HG02759 (cell line): Measurements from ENCODE around the gene KIF2C.
"Not testable (repeated sequence)": the region's sequence is repeated elsewhere in the genome, so short reads cannot be mapped to it uniquely, and the experiment has no call there.

Experiments
- ATAC-seq: cut with Tn5 transposase; IDR thresholded peaks from one replicate; pipeline ENCODE4 v1.9.1; 2021; ENCODE audit warnings: mild to moderate bottlenecking, moderate library complexity; ENCODE audit not compliant: unreplicated experiment

The KIF2C gene

GRCh38 chr1:44718091-44718490 lies 21.5 kb upstream of the KIF2C start:
- no peak for ATAC-seq

DNA sequence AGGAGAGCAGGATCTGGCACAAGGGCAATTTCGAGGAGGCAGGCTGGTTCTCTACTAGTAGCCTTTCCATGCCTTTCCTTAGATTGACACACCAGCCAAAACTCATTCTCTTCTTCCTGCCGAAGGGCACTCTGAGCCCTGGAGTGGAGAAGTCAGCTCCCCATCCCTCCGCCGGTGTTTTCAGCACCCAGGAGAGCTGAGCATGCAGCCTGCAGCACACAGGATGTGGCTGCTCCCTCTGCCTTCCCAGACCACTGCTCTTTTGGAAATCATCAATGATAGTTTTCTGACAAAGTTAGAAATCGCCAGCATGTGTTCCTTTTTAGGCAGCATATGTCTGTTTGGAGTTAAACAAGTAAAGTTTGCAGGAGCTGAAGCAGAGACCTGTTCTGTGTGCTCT lies 20.3 kb upstream of the KIF2C start:
- ATAC-seq: no peak

DNA sequence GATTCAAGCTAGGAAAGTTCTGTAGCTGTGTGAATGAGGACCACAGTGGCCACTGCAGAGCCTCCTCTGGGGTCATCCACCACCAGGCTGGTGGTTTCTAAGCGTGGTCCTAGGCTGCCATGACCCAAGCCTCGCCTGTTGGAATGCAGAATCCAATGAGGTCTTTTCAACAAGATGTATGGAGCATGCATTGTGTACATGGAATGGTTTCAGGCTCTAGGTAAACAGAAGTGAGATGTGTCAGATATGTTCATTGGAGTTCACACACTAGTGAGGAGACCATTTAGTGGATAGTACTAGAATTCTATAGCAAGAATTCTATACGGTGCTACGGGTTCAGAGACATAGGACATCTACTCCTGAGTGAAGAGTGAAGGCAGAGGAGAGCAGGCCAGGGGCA lies 19.4 kb upstream of the KIF2C start:
- ATAC-seq: no peak

- peak; percentile 74 for ATAC-seq
Observed at GRCh38 chr1:44721485-44722361, 17.9 kb upstream of the KIF2C start.

DNA sequence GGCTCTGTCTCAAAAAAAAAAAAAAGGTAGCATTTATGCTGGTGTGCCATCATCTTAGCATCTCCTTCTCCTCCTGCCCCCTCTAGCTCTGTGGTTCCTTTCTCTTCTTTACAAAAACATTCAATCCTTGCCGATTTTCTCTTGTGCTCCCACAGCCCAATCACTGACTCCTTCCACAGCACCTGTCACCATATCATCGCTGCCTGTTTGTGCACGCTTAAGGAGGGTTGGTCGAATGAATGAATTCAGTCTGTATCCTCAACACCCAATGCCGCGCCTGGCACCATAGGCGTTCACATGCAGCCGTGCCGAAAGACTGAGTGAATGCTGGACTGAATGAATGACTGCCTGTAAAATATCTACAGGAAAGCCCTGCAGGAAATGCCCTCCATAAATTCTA lies 16.6 kb upstream of the KIF2C start:
- no peak for ATAC-seq

DNA sequence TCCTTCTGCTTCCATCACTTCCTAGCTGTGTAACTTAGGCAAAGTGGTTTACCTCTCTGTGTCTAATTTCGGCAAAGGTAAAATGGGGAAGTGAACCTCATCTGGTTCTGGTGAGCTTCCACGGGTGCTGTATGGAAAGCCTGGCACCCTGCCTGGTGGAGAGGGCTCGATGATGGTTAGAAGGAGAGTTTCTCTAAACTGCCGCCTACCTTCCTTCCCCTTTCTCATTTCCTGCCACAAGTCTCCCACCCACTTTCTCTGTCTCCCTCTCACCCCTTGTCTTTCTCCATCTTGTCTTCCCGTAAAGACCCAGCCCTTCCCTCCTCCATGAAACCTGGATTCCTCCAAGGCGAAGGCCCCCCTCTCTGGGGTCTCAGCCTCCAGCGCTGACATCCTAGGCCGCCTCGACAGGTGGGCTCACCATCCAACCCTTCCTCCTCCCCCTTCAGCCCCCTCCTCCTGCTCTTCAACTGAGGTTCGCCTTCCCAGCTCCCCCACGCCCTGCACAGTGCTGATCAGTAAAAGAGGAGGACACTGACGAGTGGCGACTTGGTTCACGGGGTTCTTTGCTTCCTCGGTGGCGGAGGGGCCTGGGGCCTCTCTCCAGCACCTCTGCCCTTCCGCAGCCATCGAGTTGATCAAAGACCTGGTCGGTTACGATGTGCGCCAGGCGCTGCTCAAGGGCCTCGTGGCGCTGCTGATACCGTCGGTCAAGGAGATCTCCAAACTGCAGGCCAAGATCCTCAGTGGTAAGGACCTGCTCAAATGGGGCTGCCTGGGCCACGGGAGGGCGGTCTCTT lies 15.9 kb upstream of the KIF2C start:
- ATAC-seq: no peak

DNA sequence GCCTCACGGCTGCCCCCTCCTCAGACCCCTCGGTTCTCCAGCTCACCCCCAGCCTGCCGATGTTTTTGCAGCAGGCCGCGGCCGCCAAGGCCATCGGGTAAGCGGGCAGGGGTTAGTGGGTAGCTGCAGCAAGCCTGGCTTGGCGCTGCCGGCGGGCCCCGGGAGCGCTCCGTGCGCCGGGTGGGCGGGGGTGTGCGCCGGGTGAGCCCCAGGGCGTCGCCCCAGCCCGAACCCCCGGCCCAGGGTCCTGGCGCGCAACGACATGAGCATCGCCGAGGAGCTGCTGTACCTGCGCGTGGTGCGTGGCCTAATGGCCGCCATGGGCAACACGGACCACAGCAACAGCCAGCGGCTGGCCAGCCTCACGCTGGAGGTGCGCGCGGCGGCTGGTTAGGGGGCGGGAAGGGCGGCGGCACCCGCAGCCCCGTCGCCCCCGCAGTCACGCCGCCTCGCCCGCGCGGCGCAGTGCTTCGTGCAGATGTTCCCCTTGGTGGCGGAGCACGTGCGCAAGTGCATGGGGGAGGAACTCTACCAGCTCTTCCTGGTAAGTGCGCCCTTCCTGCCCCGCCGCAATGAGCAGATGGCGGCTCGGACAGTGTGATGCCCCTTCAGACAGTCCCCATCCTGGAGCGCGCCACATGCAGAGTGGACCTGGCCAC lies 15.2 kb upstream of the KIF2C start:
- no peak for ATAC-seq

- no peak for ATAC-seq
Observed at GRCh38 chr1:44724955-44725698, 14.5 kb upstream of the KIF2C start.

DNA sequence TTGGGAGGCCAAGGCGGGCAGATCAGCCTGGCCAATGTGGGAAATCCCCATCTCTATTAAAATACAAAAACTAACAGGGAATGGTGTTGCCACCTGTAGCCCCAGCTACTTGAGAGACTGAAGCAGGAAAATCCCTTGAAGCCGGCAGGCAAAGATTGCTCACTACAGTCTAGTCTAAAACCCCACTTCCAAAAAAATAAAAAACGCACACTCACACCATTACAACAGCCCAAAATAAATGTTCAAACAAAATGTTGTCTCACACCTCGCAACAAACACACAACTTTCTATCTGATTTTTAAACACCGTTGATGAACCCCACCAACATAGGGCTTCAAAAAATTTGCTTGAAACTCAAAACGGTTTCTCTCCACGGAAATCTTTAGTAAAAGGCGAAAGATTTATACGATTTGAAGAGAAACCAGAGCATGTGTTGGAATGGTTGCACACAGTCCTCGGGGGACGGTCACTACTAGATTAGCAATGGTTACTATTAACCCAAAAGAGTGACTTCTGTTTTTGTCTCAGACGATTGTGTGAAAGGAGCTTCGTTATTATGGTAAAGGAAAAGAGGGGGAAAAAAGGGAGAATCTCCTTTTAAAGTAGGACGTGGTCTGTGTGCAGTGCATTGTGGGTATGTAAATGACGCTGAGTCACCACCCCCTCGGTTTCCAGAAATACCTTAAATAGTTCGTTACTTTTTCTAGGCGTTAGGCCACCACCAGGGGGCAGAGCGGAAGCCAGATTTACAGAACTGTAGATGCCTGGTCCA lies 8.7 kb upstream of the KIF2C start, which contains the start of gene RNU5D-1:
Gene RNU5D-1 (minus strand): TSS at position 430 of the 772 bp plus-strand sequence.
- peak; percentile 67 for ATAC-seq

DNA sequence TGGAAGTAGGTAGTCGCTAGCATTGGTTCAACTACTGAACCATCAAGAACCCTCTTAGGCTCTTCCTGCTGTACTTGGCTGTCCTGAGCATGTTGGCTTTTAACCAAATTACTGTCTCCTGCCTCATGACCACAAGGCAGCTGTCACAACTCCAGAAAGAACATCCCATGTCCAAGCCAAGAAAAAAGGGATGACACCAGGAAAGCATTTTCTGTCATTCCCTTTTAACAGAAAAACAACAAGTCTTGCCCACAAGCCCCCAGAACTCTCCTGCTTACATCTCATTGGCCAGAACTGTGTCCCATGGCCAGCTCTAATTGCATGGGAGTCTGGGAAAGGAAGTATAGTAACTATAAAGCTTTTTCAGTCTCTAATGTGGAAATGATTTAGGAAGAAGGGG lies 6.3 kb upstream of the KIF2C start:
- no peak for ATAC-seq

DNA sequence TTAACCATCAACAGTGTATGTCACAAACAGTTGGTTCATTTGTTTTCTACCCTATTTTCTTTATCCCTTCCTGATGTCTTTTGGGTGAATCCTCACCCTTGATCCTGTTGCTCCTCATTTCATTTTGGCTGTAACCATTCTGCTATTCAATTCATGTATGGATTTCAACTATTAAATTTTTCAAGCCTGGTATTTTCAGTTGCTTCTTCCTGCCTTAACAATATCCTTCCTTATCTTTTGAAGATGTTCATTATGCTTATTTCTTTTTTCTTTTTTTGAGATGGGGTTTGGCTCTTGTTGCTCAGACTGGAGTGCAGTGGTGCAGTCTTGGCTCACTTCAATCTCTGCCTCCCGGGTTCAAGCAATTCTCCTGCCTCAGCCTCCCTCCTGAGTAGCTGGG lies 5.9 kb upstream of the KIF2C start:
- no peak for ATAC-seq

DNA sequence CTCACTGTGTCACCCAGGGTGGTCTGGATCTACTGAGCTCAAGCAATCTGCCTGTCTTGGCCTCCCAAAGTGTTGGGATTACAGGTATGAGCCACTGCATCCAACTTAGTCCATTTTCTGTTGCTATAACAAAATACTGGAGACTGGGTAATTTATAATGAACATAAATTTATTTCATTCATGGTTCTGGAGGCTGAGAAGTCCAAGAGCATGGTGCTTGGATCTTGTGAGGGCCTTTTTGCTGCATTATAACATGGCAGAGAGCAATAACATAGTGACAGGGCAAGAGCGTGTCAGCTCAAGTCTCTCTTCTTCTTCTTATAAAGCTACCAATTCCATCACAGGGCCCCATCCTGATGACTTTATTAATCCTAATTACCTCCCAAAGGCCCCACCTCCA lies 3.6 kb upstream of the KIF2C start:
- ATAC-seq: no peak

DNA sequence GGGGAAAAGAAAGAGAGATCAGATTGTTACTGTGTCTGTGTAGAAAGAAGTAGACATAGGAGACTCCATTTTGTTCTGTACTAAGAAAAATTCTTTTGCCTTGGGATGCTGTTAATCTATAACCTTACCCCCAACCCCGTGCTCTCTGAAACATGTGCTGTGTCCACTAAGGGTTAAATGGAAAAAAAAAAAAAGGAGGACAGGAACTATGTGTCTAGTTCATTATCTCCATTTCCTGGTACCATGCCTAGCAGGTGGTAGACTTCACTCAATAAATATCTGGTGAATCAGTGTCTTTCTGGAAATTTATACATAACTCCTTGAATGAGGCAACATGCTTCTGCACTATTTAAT lies 707 bp upstream of the KIF2C start:
- not testable (repeated sequence) for ATAC-seq

DNA sequence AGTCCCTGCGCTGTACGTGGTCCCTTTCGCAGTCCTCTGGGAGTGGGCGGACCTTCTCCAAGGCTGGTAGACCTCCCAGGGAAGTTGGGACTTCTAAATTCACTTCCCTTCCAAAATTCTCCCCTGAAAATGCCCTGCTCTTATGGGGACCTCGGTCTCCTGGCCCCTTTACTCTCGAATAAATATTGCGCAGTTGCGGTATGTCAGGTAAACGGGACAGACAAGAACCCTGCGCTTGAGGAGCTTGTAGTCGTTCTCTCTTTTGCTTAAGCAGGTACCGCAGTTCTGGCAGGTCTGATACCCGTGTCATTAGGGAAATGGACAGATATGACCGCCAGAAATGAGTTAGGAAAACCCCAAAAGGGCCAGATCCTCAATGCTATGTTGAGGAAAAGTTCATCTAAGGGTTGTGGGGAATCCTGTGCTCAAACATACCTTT lies 561 bp downstream of the KIF2C start:
- no peak for ATAC-seq

DNA sequence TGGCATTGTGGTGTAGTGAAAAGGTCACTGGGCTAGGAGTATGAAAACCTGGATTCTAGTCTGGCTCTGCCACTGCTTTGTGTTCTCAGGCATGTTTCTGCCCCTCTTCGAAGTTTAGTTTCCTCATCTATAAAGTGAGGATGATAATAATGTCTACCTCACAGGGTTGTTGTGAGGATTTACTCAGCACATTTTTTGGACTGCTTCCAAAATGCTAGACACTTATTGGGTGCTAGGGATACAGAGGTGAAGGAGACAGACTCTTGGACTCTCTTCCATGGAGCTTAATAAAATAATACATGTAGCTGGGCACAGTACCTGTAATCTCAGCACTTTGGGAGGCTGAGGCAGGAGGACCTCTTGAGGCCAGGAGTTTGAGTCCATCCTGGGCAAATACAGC lies 3.6 kb downstream of the KIF2C start:
- no peak for ATAC-seq

GRCh38 chr1:44747878-44748277 lies 8.2 kb downstream of the KIF2C start:
- no peak for ATAC-seq

DNA sequence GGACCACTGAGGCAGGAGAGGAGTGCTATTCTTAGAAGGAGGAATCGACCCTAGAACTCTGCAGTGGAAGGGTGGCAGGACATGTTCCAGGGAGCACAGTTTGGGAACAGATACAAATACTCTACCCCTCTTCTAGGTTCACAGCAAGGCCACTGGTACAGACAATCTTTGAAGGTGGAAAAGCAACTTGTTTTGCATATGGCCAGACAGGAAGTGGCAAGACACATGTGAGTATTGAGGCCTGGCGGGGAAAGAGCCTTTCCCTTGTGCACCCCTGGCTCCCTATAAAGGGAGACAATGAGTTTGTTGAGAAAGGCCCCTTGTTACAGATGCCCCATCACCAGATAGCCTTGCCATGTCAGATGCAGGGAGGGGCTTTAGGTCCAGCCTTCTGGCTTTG lies 17.8 kb downstream of the KIF2C start:
- ATAC-seq: peak; percentile 52

GRCh38 chr1:44759077-44759476 lies 19.4 kb downstream of the KIF2C start:
- ATAC-seq: no peak

DNA sequence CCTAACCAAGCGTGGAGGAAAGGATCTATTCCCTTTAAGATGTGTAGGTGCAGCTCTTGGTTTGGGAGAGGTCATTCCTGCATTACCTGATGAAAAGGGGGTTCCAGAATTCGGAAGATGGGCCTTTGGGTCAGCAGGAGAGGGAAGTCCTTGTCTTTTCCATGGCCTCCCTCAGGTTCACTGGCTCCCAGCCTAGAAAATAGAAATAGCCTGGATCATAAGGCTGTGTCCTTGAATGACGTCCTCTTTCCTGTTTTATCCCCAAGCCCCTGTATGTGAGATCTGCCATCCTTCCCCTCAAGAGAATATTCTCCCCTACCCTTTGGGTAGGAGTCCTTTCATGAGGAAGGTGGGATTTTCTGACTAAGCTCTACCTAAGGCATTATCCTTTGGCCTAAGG lies 21.2 kb downstream of the KIF2C start:
- no peak for ATAC-seq

GRCh38 chr1:44766421-44766820 lies 26.8 kb downstream of the KIF2C start:
- not testable (repeated sequence) for ATAC-seq
